Stimulated activated CD8-positive, alpha-beta memory T cell treated with anti-CD3 and anti-CD28 coated beads, Interleukin-4, amount 100 ng/mL, for 48 hours (primary cell): ENCODE measurements around the gene TCF7L2.

Experiments used
- DNase-seq: peaks from one replicate; pipeline ENCODE4 v3.0.0-alpha.2; 2020

The TCF7L2 gene

DNA sequence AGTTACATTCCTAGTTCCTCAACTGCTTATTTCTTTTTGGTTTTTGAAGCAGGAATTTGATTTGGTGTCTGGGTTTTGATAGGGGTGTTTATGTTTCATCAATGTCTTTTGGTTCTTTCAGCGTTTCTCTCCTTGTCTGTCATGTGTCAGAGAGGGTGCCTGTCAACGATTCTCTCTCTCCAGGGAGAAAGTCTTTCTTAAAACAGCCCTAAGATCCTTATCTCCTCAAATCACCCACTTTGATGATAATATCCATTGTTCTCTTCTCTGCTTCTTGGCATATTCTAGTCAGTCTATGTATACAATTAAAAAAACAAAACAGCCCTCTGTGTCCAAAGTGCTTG lies 77.2 kb downstream of the TCF7L2 start:
- no peak for DNase-seq

DNA sequence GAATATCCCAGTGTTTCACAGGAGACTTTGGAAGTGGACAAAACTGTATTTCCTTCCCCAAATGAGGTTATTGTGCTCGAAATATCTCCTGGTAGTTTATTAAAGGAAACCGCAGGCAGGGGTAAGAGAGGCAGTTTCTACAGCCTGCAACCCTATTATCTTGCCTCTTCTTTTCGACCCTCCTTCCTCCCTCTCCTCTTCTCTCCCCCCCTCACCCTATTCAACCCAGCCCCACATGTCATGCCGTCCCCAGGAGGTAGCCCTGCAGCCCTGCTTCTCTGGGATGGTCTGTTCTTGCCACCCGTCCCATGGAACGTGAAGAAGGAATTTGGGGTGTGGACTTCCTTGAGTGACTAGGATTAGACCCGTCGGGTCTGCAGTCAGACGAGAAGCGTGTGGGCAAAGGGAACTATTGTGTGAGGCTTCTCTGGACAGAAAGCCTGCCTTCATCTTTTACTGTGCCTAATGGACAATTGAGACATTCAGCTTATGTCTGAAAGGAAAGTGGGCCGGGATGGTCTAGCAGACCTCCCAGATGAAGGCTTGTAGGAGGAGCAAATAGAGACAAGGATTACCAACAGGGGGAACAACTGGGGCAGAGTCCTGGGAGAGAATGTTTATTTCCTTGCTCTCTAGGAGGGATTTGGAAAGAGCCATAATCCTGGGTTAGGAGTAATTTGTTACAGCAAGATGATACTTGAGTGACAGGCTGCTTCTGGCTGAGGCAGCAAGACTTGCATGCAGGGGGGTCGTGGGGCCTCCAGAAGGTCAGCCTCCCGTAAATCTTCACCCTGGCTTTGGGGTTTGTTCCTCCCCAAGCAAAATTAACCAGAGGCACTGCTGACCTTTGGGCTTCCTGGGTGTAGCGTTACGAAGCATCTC lies 77.8 kb downstream of the TCF7L2 start:
- DNase-seq: no peak

DNA sequence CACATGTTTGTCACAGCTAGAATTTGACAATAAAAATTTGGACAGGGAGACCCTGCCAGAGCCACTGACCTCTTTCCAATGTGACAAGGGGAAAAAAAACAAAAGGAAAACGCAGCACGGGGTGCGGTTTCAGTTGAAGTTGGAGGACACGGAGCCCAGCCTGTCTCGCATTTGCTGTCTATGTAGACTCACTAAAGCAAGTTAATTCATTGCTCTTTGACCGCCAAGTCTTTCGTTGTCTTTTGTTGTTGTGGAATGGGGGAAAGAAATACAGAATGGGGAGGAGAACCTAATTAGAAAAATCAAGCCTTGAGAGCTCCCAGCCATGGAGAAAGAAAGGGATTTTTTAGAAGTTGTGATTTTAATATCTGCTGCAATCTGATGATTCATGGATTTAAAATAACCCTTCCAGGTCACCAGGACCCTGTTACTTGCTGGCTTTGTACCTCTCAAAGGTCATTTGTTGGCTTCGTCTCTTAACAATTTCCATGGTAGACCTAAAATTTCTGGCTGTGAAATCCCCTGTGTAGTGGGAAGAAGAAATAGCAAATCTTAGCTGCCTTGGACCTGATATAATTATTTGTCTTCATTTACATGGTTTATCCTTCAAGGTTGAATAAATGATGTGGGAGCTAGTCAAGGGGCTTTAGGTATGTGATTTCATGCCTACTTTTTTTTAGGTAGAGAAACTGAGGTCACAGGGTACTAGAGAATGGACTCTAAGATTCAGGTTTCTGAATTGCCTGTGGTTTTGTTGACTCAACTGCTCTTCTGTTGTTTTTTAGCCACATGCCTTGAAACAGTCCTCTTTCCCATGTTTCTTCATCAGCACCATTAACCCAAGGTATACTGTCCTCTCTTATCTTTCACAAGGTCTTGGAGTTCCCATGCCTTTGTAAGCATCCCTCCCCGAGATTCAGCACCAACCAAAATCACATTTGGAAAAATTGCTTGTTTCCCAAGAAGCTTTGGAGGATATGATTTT lies 78.7 kb downstream of the TCF7L2 start:
- DNase-seq: no peak

DNA sequence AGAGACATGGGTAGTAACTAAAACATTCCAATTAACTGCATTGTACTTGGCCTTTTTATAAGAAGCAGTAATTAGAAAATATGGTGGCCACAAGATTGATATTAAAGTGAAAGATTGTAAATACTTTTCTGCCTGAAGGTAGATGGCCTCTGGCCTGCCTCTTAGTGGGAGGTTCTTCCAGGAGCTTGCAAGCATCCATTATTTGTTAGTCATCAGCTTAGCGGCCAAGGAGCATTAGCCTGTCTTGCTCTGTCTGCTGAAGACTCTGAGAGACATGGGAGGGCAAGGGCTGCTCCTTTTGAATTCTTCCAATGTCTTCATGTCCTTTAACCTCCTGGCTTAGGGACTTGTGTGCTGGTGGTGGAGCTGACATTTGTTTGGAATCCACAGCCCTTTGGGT lies 80.4 kb downstream of the TCF7L2 start:
- no peak for DNase-seq

DNA sequence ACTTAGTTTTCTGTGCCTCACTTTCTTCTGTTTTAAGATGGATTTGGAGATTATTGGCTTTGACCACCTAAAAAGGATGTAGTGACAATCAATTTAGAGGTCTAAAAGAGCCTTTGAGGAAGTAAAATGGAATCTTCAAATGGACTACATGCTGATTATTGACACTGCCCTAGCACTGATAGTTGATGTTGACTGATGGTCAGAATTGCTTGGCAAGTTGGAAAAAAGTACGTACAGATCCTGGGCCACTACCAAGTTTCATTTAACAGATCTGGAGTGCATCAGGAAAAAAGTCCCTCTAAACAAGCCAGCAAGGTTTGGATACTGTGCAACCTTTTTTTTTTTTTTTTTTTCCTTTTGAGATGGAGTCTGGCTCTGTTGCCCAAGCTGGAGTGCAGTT lies 81.1 kb downstream of the TCF7L2 start:
- no peak for DNase-seq

DNA sequence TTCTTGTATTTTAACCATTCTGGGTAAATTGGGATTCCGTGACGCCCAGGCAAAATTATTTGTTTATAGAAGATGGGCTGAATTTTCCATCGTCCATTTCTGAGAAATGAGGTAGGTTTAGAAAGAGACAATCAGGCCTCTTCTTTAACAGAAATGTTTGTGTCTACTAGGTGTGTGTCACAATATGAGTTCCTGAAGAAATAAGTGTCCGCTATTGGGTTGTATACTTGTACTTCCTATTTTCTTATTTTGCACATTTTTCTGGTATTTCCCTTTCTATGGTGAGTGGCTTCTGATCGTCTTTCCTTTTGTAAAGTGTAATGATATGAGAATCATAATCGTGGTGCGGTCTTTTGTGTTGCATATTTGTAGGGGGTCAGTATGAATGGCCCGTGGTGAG lies 83.9 kb downstream of the TCF7L2 start:
- no peak for DNase-seq

DNA sequence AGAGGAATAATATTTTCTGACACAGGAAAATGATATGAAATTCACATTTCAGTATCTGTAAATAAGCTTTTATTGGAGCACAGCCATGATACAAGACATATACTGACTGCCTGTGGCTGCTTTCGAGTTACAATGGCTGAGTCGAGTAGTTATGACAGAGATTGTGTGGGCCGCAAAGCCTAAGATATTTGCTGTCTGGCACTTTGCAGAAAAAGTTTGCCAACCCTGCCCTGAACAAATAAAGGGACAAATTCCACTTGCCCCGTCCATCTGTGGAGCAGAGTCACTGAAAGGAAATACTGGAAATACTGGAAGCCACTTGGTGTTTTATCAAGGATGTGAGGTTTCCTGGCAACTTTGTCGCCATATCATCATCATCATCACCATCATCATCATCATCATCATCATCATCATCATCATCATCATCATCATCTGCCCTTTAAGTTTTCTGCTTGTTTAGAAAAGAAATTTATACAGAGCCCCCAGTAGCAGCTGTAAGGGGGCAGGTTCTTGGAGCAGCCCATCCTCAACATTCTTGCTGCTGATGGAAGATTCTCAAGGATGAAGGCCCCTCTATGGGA lies 85.8 kb downstream of the TCF7L2 start:
- DNase-seq: no peak

DNA sequence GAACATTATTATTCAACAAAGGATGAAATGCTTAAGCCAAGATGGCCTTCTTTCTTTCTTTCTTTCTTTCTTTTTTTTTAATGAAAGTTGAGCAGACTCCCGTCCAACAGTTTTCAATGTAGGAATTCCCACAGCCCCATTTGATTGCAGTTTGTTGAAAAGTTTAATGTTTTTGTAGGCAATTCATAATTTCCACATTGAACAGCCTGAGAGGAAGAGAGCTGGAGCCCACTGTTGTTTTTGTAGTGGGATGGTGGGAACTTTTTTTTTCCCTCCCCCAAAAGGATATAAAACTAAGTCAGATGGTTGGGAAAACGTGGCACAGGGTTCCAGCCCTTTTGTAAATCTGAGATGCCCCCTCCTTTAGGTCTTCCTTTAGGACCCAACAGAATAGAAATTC lies 86.6 kb downstream of the TCF7L2 start:
- DNase-seq: no peak

DNA sequence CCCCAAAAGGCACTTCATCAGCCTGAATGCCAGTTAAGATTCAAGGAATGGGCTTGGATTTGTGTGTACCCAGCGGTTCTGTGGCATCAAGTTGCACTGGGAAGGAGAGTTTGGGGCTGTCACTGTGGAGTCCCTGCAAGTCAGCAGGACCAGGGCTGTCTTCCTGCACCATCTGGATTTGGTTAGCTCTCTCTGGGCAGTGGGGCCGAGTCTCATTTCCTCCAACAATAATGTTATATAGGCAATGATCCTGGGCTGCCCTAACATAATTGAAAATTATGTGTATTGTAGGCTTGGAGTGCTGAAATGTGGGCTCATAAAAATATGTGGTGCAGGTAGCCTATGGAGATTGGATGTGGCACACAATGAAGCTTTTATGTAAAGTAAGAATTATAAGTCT lies 87.2 kb downstream of the TCF7L2 start:
- DNase-seq: no peak

DNA sequence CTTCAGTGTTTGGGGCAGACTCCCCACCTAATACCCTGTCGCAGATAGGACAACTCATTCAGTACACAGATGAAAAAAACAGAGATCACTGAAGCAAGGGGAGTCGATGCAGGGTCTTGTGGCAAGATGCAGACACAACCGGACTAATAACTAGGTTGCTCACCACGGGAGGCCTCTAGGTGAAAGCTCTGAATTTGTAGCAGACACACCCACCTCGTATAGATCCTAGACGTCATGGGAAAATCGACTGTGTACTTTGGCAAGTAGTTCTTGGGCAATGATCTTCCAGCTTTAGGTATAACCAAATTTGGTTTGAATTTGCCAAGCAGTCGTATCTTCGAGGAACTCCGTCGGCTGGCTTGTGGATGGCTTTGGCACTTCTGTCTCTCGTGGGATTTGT lies 88.1 kb downstream of the TCF7L2 start:
- no peak for DNase-seq

DNA sequence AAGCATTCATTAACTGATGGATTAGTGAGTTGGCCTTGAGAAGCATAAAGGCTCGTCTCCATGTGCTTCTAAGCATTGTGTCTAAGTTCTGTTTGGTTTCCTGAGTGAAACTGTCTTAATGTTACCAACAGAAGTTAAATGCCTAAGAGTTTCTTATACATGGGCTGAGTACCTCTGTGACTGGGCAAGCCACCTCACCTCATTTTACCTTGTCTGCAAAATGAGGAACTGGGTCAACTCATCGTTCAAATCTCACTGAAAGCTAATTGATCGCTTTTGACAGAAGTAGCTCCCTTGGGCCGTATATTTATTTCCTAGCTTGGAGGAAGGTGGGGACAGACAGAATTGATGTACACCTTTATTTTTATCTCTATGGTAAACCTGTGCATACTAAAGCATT lies 88.9 kb downstream of the TCF7L2 start:
- DNase-seq: no peak

DNA sequence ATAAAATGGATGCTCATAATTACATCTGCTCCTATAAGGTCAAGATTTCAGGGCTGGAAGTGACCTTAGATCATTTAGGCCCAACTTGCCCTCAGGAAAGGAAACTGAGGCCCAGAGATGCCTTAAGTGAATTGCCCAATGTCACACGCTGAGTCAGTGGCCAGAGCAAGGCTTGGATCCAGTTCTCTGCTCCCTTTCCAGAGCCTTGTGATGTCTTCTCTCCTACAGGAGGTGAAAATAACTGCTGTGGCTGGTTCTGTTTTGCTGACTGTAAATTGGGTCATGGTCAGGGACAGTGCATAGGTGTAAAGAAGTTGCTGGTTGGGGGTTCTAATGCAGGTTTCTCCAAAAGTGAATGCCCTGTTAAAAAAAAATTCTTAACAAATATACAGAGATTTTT lies 91.3 kb downstream of the TCF7L2 start:
- DNase-seq: no peak

DNA sequence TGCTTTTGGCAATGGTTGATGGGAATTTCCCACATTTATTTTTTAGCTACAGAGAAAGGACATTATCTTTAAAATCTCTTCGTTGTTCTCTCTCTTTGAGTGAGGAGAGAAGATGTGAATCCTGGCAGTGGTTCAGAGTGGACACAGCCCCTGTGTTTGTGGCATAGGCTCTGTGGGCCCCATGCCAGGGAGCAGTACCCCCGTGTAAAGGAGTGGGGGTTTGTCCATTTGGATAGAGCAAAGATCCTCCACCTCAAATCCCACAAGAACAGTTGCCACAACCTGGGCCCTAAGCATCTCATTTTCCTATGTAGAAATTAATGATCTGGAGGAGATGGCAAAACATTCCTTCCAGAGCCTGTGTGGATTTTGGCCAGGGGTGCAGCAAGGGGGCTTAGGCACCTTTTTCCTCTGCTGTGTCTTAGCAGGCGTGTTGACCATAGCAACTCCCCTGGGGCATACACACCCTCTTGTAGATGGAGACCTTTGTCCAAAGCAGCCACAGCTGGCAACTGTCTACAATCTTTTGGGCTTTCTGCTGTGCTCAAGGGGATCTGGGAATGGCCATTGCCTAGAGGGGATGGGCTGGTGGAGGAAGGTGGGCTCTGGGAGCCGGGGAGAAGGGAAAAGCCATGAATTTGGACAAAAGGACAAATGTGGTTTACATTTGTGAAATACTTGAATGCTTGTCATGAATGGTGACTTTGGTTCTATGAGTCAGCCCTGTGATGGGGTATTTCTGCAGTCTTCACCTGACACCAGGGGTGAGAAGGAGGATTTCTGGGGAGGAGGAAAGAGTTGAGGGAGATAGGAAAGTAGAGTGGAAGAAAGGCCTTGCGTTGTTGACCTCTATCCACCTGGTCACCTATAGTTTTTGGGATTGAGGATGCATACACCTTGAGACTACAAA lies 92.0 kb downstream of the TCF7L2 start:
- no peak for DNase-seq

DNA sequence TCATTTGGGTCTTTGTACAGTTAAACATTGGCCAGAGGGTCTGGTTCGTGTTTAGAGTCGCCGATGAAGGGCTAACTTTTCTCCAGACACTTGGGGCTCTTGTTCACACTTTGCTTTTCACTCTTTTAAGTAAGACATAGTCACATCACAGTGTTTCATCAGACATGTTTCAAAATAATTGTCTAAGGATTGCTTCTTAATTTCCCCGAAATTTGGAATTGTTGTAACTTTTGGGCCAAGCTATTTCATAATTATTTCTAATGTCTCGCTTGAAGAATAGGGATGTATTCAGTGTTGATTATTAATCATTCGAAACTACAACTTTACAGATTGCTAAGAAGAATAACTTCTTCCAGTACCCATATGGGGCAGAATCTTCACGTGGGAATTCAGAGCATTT lies 92.8 kb downstream of the TCF7L2 start:
- DNase-seq: no peak

DNA sequence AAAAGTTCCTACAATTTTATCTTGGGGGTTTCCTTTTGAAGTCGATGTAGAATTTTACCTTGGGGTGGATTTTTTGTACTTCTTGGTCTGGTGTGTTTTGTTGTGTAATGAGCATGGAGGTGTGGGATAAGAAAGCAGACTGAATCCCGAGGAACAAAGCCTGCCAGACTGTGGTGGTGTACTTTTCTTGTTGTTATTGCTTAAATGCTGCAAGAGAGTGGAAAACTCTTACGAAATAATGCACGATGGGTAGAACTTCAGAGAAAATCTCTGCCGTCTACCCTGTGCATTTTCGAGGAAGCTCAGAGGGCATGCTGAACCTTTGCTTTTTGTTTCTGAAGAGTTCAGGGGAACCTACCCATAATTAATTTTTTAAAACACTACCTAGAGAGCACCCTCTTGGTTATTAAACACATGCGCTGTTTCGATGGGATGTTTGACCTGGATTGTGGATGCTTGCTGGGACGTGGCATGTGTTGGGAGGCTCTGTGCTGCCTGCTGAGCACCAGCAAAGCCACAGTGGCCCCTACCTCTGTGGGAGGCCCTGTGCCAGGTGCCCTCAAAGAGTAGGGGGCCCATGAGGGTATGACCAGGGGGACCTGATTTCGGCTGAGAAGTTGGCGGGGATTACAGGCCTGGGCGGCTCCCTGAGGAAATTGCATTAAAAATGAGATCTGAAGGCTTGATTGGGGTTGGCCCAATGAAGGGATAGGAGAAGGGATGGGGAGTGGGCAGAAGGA lies 94.1 kb downstream of the TCF7L2 start:
- DNase-seq: no peak

DNA sequence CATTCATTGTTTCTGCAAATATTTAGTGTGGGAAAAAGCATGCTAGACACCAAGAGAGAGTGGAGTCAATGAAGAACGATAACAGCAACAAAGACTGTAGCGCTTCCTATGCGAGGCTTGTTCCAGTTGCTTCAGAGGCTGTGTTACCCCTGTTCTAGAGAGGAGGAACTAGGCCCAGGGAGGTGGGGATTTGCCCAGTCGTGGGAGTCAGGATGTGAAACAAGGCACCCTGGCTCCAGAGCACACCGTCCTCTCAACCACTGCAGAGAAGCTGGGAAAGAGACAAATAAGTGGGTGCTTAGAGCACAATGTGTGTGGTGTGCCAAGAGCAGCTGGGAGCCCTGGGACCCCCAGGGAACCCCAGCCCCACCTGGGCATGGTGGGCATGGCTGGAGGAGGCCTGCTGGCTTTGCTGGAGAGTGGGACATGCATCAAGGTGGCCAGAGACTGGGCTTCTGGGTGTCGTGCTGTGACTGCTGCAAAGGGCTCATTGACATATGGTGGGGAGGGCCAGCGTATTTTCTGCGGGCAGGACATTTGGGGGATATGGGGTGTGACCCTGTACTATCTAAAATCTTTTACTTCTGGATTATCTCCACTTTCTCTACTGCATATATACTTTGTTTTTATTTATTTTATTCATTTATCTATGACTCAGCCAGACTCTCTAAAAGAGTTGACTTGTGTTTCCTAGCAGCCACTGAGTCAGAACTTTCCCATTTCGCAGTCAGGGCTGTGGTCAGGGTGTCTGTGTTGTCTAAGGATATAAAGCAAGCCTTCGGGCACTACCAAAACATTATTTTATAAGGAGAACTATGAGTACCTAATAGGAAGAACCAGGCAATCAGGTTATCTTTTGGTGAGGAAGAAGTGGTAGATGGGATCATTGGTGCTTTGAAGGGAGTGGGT lies 95.4 kb downstream of the TCF7L2 start:
- no peak for DNase-seq

DNA sequence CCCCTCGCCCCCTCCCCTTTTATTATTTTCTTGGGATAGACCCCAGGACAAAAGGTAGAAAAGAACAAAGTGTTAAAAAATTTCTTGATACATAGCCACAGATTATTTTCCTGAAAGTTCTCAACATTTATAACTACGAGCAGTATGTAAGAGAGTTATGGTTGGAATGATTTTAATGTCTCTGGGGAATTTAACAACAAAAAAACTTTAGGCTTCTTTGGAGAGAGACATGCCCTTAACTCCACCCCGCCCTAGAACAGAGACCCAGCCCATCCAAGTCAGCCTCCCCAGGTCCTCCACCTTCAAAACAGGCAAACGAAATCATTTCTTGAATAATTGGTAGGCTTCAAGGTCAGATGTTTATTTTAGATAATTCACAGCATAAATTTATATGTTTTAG lies 97.1 kb downstream of the TCF7L2 start:
- no peak for DNase-seq

DNA sequence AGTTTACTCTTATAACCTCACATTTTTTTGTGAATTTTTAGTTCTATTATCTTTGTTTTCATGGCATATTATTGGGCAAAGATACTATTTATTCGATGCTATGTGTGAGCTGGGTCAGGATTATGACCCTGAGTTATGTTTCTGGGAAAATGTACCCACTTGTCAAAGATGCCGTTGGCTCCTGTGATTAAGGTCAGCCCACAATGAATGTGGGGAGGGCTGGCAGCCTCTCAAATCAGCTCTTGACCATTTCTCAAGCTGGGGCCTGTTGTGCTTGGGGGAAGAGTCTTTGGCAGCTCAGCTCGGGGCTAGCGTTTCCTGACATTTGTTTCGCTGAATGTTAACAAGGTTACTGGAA lies 97.5 kb downstream of the TCF7L2 start:
- no peak for DNase-seq

DNA sequence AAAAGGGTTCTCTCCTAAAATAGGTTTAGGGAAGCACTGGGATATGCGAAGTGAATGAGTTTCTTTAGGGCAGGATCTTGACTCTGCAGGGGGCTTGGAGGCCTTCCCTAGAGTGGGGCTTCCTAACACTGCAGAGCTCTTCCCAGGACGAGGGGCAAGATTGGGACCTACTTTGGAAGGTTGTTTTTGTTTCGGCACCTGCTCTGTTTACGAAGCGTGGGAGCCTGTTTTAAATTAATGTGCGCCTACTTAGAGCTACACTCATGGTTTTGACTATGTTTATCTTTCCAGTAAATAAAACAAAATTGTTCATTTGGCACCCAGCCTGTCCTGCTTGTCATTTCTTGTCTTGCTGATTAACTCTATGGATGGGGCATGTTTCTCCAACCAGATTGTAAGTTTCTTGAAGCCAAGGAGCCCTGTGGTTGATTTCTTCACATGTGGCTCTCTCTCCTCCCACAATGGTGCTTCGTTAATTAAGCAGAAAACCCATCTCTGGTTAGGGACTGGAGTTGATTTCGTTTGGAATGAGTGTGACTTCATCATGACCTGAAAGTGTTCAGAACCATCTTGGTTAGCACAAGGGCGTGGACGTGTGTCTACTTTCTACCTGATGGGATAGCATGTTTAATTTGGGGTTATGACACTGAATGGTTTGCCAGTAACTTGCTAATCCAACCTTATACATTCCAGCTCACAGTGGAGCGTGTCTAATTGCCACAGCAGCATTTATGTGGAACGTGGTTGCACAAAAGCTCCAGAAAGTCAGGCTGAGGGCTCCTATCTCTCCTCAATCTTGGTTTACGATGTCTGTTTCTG lies 98.1 kb downstream of the TCF7L2 start:
- no peak for DNase-seq

DNA sequence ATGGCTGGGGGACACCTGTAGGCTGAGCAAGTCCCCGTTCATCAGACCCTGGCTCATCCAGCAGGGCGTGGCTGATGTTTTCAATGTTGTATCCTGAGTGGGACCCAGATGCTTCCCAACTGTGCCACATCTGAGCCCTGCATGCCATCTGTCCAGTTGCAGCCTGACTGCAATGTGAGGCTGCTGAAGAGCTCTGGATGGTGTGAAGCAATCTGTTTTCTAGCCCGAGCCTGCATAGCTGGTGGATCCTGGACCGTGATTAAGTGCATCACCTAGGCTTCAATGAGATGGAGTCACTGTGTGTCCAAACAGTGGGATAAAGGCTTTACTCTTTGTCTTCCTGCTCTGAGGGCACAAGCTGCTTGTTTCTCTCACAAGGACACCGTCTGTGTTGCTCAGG lies 99.8 kb downstream of the TCF7L2 start:
- DNase-seq: no peak
